GM19035 (cell line): ENCODE data around the gene CD37.
"Not testable (repeated sequence)": the region's sequence is repeated elsewhere in the genome, so short reads cannot be mapped to it uniquely, and the experiment has no call there.

Experiments
- ATAC-seq: cut with Tn5 transposase; IDR thresholded peaks from one replicate; pipeline ENCODE4 v1.9.1; 2021; ENCODE audit not compliant: unreplicated experiment

The CD37 gene, protein sequence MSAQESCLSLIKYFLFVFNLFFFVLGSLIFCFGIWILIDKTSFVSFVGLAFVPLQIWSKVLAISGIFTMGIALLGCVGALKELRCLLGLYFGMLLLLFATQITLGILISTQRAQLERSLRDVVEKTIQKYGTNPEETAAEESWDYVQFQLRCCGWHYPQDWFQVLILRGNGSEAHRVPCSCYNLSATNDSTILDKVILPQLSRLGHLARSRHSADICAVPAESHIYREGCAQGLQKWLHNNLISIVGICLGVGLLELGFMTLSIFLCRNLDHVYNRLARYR

GRCh38 chr19:49335071-49335783 lies at the start of gene CD37:
CD37 (plus strand) TSS chr19:49335406; CDS start chr19:49335541, 135 bp downstream.
- ATAC-seq = no peak

DNA sequence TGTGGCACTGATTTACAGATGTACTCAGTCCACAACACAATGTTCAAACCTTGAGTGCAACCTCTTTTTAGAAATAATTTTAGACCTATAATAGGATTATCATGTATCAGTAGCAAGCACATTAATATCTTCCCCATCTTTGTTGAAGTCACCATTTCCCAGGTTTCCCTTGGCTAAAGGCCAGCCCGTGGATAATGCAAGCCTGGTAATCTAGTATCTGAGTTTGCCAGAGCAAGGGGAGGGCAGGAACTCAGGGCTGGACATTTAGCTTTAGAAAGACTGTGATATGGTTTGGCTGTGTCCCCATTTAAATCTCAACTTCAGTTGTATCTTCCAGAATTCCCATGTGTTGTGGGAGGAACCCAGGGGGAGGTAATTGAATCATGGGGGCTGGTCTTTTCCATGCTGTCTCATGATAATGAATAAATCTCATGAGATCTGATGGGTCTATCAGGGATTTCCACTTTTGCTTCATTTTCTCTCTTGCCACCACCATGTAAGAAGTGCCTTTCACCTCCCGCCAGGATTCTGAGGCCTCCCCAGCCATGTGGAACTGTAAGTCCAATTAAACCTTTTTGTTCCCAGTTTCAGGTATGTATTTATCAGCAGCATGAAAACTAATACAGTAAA lies 48.0 kb upstream of the CD37 start:
- no peak for ATAC-seq

DNA sequence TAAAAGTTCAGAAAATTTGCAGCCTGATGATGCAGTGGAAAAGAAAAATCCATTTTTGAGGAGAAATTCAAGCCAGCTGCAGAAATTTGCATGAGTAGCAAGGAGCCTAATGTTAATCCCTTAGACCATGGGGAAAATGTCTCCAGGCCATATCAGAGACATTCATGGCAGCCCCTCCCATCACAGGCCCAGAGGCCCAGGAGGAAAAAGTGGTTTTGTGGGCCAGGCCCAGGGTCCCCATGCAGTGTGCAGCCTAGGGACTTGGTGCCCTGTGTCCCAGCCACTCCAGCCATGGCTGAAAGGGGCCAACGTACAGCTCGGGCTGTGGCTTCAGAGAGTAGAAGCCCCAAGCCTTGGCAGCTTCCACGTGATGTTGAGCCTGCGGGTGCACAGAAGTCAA lies 47.0 kb upstream of the CD37 start:
- not testable (repeated sequence) for ATAC-seq

DNA sequence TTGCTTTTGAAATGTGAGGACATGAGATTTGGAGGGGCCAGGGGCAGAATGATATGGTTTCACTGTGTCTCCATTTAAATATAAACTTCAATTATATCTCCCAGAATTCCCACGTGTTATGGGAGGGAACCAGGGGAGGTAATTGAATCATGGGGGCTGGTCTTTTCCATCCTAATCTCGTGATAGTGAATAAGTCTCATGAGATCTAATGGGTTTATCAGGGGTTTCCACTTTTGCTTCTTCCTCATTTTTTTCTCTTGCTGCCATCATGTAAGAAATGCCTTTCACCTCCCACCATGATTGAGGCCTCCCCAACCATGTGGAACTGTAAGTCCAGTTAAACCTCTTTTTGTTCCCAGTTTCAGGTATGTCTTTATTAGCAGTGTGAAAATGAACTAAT lies 45.9 kb upstream of the CD37 start:
- not testable (repeated sequence) for ATAC-seq

GRCh38 chr19:49290517-49290916 lies 44.7 kb upstream of the CD37 start:
- ATAC-seq = no peak

DNA sequence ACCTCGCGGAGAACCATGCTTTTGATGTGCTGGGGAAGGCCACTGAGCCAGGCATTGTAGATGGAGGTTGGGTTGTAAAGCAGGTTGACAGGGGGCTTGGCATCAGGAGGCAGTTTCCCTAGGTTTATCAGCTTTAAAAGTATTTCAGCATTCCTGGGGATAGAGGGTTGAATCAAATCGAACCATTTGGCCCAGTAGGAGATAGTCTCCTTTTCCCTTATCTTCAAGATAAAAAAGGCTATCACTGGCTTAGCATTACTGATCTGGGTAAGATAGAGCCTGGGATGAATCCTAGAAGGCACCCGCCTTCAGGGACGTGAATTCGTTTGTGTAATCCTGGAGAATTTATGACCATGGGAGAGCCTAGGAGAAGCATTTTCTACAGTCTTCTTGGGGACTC lies 40.8 kb upstream of the CD37 start:
- no peak for ATAC-seq

DNA sequence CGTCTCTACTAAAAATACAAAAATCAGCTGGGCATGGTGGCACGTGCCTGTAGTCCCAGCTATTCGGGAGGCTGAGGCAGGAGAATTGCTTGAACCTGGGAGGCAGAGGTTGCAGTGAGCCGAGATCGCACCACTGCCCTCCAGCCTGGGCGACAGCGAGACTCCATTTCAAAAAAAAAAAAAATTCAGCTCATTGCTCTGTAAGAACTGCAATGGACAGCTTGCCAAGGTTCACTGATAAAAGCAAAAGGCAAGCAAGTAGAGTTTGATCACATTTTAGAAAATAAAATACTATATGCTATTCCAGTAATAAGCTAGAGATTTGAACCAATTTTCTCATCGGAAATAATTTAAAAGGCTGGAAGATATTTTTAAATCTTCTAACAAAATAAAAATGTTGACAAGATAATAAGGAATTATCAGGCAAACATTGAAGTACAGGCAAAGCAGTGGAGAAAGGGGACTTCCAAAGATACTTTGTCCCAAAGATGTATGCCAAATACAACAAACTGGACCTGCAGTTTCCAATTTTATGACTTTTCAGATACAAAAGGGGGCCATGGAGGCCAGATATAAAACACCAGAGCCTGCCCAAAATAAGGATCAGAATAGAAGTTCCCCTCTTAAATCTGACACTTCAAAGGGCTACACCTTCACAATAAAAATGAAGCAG lies 39.9 kb upstream of the CD37 start:
- ATAC-seq = no peak

GRCh38 chr19:49297403-49297802 lies 37.8 kb upstream of the CD37 start:
- no peak for ATAC-seq

- ATAC-seq = not testable (repeated sequence)
Measured at GRCh38 chr19:49298653-49299052, 36.6 kb upstream of the CD37 start.

DNA sequence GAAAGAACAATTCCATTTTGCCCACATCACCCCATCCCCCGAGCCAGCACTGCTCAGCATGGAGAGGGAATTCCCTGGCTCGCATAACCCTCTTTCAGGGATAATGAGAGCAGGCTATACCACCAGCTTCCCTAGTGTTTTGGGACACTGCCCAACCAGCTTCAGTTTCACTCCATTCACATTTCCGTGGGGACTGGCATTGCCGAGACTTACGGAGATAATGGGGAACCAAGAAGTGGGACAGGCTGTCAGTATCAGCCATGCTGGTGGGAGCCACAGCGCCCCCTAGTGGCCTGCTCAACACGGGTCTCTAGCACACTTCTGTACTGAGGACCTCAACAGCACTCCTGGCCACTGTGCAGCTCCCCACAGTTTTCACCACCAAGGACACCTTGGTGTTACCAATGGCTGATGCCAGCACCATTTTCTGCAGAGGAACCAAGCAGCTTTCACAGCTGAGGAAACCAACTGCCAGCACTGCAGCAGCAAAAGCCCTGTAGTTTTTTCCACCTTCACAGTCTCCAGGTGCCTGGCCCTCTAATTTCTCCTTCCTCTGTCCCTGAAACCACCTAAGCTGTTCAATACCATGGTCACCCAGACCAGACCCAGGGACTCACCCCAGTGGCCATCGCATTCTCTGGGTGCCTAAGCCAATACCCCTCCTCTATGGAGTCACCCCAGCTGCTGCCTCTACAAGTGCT lies 33.9 kb upstream of the CD37 start:
- ATAC-seq = no peak

DNA sequence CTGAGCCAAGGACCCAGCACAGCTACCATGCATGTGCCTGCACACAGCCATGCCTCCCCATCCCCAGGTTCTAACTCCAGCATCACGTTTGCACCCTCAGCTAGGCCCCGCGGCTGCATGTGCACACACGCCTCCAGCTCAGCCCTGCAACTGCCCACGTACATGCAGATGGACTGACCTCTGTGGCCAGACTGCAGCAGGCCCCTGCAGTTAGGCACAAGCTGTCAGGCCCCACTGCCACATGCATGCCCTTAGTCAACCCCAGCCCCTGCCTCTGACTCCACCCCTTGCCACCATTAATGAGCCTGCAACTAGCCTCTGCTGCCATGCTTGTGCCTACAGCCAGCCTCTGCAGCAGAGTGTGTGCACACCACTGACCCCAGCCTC lies 33.3 kb upstream of the CD37 start:
- ATAC-seq = no peak

DNA sequence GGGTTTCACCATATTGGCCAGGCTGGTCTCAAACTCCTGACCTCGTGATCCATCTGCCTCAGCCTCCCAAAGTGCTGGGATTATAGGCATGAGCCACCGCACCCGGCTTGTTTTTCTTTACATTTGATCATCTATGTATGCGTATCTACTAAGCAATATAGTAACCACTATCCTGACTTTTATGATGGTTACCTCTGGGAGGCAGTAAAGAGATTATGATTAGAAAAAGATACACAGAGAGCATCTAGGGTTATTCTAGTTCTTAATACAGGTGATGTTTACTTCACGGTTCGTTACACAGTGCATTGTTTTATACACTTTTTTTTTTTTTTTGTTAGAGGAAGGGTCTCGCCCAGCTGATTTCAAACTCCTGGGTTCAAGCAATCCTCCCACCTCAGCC lies 28.5 kb upstream of the CD37 start:
- not testable (repeated sequence) for ATAC-seq

DNA sequence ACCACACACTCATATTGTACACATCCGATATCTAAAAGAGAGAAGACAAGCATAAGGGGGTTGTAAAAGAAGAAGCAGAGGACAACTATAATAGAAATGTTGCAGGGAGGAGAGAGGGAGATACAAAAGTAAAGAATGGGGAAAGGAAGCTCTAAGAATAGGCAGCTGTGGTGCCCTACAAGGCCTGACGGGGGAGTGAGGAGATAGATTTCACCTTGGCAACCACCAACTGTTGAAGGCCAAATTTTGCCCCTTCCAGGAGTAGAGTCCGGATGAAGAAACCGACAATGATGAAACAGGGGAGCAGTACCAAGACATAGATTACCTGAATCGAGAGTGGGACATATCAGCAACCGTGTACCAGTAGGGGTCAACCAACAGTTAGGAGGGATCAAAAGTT lies 26.1 kb upstream of the CD37 start:
- ATAC-seq = no peak

GRCh38 chr19:49315111-49315510 lies 20.1 kb upstream of the CD37 start:
- no peak for ATAC-seq

GRCh38 chr19:49316284-49316683 lies 18.9 kb upstream of the CD37 start:
- no peak for ATAC-seq

DNA sequence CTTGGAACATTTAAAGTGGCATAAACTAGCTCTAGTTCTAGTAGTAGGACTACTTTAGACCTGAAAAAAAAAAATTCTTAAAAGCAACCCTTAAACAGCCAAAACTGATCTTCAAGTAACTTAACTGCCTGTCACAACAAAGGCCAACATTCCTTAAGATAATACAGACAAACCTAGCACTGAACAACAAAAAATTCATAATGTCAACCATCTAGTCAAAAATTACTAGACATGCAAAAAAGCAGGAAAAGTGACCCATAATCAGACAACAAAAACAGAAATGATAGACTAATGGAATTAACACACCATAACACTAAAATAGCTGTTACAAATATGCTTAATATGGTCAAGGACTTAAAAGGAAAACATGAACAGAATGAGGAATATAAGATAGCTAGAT lies 16.9 kb upstream of the CD37 start:
- ATAC-seq = no peak

DNA sequence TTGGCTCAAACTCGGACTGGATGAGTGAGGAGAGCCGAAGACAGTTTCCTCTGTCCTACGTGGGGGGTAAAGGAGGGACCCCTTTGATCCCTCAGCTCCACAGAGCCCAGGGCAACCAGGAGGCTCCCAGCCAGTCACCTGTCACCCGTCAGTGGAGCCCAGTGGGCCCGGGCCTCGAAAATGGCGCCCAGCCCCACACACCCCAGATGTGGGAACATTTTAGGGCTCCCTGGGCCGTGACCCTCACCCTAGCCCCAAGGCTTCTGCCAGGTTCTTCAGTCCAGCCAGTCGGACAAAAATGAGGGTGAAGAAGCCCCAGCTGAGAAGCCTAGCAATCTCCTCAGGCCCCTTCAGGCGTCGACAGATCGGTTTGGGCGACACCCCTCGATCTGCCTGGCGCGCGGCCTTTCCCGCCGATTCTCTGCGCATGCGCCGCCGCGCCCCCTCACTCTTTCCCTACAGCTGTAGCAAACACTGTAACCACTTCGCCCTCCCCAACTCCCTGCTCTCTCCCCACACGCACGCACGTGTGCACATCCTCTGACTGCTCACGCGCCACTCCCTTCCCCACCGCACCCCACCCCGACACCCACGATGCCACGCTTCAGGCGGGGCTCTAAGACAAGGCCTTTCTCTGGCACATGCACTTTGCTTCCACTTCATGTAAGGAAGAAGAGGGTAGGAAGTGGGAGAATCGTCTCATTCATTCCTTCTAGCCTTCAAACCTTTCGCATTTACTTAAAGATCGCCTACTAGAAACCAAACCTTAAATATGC lies 10.2 kb upstream of the CD37 start, which contains the start of gene SLC6A16:
Gene SLC6A16 (minus strand): TSS at position 391 of the 776 bp plus-strand sequence. CDS start 13,844 bp downstream, outside the sequence.
- ATAC-seq = no peak

DNA sequence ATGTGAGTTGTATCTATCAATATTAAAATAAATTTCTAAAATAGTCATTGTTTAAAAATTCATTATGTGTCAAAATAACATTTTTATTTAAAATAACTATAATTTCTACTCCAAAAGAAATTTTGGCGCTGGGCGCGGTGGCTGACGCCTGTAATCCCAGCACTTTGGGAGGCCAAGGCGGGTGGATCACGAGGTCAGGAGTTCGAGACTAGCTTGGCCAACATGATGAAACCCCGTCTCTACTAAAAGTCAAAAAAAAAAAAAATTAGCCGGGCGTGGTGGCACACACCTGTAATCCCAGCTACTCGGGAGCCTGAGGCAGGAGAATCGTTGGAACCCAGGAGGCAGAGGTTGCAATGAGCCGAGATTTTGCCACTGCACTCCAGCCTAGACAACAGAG lies 9.4 kb upstream of the CD37 start:
- not testable (repeated sequence) for ATAC-seq

DNA sequence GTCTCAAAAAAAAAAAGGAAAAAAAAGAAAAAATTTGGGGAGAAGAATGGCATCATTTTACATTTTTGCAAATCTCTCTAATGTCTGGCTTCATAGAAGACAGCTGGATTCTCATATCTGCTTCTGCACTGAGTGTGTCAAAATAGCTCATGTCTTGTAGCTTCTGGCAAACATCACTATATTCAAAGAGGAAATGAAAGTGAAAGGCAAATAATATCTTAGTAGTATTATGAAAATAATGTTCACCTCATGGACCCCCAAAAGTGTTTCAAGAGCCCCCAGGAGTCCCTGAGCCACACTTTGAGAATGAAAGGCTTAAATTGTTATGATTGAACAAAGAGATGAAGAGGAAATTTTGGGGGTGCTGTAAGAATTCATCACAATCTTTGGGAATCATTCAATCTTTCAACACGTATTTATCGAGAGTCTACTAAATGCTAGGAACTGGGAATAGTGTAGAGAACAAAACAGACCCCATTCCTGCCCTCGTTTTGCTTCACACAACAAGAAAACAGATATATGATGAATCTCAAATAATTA lies 9.0 kb upstream of the CD37 start:
- no peak for ATAC-seq
